Dermis microvascular lymphatic vessel endothelial cell (primary cell): Measurements from ENCODE around the gene CDC40. TPM values are rescaled to one million over a fixed set of nuclear protein-coding genes. Genes with fewer than 3 reads are reported as not detected.
"Not testable (repeated sequence)": the region's sequence is repeated elsewhere in the genome, so short reads cannot be mapped to it uniquely, and the experiment has no call there.

Experiments used
- DNase-seq, 2 donors: peaks; one replicate each; pipeline versions ENCODE4 v3.0.0 to v3.0.0-alpha.2; 2010; ENCODE audit warnings: low read depth in 2 of 2
- total RNA-seq: library from RNA; depleted of rRNA; stranded (reverse); fragments of >200 nt; gene quantifications from 2 replicates; pipeline ENCODE4 v1.2.1, GENCODE V29; 2014

The CDC40 gene
- total RNA-seq, 1 donor from 2014 or later, result 13.0 TPM

- DNase-seq, result no peak
Observed at GRCh38 chr6:110201151-110201884, 21.1 kb downstream of the CDC40 start.

DNA sequence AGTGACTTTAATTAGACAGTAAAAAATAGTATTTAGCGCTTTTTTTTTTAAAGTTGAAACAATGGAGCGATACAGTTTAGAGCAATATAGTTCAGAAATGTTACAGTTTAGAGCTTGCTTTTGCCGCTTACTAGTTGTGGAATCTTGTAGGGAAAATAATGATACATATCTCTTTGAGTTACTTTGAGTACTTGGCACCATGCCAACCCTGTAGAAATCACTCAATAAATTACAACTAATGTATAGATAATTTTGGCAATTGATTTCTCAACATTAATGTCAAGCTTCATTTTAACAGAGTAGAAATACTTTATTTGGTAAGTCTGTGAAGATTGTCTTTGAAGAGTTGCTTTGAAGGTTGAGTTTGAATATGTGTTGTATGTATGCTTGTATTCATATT is 27.4 kb downstream of the CDC40 start:
- DNase-seq, result no peak

GRCh38 chr6:110211753-110212152 is 31.5 kb downstream of the CDC40 start:
- DNase-seq, result no peak

GRCh38 chr6:110214338-110214737 is 34.1 kb downstream of the CDC40 start:
- peak in 1 of 2 donors; percentile 52 for DNase-seq

DNA sequence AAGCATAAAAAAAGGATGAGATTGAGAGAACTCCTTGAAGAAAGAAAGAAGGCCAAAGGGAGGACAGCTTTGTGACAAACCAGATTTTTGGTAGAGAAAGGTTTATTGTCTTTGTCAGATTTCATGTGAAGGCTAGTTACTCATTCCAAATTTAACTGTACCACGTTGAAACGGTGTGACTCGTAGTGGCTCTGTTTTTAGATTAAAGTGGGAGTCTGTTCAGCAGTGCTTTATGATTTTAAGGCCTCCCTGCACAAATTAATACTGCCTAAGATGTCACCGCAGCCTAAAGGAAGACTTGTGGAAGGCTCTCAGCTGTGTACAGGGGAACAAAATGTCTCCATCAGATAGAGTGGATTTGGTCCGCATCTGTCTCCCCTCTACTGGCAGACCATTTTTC is 35.9 kb downstream of the CDC40 start:
- DNase-seq, result no peak

GRCh38 chr6:110217266-110217665 is 37.0 kb downstream of the CDC40 start:
- DNase-seq, result no peak

DNA sequence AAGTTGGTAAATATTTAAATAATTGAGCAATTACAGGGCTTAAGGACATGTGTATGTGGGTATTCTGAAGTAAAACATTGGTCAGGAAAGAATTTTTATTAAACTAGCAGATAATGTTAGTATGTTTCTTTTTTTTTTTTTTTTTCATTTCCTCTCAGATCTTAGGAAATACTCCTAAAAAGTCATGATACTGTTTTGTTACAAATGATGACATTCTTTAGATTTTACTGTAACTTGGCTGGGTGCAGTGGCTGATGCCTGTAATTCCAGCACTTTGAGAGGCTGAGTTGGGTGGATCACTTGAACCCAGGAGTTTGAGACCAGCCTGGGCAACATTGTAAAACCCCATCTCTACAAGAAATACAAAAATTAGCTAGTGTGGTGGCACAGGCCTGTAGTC is 41.5 kb downstream of the CDC40 start:
- DNase-seq, result no peak

GRCh38 chr6:110226261-110226660 is 46.0 kb downstream of the CDC40 start:
- DNase-seq, result no peak

DNA sequence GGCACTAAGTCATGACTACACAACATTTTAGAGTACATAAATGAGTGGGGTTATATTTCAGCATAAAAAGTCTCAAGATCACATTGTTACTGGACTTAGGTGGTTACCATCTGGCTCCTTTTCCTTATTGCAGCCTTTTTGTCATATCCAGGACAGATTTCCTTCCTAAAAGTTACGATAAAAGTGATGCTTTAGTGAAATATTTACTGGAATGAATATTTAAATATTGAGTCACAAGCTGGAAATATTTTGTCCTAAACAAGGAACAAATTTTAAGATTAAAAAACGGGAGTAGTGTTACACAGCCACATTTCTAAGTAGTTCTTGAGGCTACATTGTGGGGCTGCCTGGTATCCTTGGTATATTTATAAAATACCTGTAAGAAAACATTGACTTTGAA is 52.2 kb downstream of the CDC40 start:
- no peak for DNase-seq

GRCh38 chr6:110233770-110234374 is 53.6 kb downstream of the CDC40 start:
- DNase-seq, result no peak

DNA sequence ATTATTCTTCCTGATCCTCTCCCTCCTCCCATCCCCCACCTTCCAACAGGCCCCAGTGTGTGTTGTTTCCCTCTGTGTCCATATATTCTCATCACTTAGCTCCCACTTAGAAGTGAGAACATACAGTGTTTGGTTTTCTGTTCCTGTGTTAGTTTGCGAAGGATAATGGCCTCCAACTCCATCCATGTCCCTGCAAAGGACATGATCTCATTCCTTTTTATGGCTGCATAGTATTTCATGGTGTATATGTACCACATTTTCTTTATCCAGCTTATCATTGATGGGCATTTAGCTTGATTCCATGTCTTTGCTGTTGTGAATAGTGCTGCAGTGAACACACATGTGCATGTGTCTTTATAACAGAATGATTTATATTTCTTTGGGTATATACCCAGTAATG is 55.8 kb downstream of the CDC40 start:
- DNase-seq, result not testable (repeated sequence)

DNA sequence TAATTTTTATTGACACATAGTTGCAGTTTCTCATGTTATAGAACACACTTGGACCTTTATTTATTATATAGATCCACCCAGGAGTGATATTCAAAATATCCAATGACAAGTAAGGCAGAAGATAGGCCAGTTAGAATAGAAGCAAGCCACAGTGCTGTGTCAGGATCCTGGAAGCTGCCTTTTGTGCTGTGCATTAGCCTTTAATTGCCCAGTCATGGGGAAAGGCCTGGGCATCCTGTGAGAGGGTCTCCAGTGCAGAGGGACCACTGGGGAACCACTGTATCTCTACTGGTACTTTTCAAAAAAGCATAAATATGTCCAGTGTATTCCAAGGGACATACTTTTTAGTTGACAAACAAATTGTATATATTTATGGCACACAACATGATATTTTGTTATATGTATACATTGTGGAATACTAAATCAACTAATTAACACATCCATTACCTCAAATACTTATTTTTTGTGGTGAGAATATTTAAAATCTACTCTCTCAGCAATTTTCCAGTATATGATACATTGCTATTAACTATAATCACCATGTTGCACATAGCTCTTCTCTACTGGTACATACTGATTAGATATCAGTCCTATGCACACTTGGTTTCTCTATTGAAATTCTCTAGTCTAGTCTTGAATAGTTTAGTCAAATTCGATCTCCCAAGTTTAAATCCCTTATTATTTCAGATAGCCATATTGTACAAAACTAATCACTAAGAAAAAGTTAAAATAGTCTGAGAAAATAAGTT is 59.5 kb downstream of the CDC40 start:
- DNase-seq, result no peak

DNA sequence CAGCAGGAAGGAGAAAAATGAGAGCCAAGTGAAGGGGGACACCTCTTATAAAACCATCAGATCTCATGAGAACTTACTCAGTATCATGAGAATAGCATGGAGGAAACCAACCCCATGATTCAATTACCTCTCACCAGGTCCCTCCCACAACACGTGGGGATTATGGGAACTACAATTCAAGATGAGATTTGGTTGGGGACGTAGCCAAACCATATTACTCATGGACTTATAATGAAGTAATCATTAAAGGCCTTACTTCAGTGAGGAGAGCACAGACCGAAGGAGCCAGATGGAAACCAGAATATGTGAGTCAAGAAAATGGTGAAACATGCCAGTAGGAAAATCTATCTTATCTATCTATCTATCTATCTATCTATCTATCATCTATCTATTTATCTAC is 64.4 kb downstream of the CDC40 start:
- DNase-seq, result not testable (repeated sequence)

GRCh38 chr6:110246378-110246777 is 66.2 kb downstream of the CDC40 start:
- DNase-seq, result no peak

DNA sequence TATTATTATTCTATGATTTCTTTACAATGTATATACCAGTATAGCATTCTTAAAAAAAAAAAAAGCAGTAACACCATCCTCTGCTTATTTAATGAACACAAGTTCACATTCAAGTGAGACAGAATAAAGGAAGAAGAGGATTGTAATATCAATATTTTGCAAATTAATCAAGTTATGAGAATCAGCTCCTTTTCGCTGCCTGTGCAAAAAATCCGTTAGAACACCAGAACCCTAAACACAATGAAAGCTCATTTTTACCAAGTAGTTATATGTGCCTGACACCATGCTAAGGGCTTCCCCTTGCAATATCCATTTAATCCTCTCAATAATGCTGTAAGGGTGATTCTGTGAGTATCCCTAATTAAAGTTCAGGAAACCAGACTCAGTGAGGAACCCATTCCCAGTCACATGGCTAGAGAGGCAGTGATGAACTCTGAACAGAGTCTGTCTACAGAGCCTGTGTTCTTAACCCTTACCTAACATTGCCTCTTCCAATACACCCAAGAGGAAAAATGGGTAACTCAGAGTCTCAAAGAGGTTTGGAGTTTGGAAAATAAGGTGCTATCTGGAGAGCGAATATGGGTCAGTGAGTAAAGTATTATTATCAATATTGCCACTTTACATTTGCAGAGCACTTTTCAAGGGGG is 66.8 kb downstream of the CDC40 start:
- DNase-seq, result no peak

- DNase-seq, result no peak
Observed at GRCh38 chr6:110250058-110250457, 69.8 kb downstream of the CDC40 start.

- no peak for DNase-seq
Observed at GRCh38 chr6:110250838-110251237, 70.6 kb downstream of the CDC40 start.

DNA sequence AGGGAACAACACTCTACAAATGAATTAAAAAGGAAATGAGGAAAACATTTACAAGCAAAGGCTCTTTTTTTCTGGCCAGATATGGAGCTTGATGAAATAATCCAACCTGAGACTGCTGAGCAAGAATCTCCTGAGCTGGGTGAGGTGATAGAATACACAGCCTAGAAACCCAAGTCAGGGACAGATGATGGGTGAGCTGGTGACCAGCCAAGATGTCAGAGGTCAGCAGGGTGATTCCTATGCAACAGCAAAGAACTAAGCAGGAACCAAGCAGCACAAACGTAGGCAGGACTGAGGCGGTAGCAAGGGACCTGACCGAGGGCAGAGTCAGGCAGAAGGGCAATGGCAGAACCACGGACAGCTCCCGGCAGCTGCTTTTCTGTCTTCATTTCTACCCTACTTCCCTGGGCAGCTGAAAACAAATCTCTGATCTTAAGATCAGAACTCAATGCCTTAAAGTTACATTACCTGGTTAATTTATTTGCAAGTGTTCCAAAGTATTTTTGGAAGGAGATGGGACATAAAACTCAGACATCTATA is 75.1 kb downstream of the CDC40 start:
- peak in 1 of 2 donors; percentile 37 for DNase-seq

DNA sequence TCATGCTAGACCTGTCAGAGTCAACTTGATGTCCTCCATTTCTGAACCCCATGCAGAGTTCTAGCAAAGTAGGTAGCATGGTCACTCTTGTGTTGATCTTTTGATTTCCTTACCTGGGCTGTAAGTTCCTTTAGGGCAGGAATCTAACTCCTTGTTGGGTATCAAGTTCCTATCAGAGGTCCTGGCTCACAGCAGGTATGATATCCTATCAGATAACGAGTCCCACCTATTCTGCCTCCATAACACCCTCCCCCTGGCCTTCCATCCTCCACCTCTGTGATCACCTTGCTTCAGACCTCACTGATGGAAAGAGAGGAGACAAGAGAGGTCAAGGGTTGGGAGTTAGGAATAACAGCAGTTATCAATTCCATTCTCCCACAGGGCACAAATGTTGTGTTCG is 76.1 kb downstream of the CDC40 start:
- no peak for DNase-seq

GRCh38 chr6:110265273-110265672 is 85.0 kb downstream of the CDC40 start:
- DNase-seq, result no peak

- DNase-seq, result no peak
Observed at GRCh38 chr6:110266996-110267395, 86.8 kb downstream of the CDC40 start.

DNA sequence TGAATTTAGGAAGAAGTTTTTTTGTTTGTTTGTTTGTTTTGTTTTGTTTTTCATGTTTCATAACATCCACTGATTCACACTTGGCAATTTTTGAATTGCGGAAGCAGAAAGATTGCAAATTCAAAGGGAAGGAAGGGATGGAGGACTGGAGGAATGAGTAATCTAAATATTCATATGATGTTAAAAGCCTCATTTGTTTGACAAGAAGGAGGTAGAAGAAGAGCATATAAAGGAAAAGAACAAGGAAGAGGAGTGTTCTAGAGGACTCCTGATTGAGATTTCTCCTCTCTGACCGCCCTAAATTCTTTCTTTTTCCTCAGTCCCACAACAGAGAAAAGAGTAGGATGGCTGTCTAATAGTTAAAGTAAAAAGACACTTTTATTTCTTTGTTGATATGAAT is 89.4 kb downstream of the CDC40 start:
- DNase-seq, result no peak
